IMR-90 (cell line): ENCODE results near the gene LEKR1. TPM values are rescaled to one million over a fixed set of nuclear protein-coding genes. Genes with fewer than 3 reads are reported as not detected.
A peak's percentile ranks its signal among the peaks of the same experiment; 100 is the strongest.

ENCODE experiments used
- ATAC-seq: fragments of 200-7000 bp; cut with Tn5 transposase; 2 replicates; pipeline ENCODE4 v1.9.1; 2020; ENCODE audit warnings: low read depth, mild to moderate bottlenecking, moderate library complexity
- BruUV-seq: library from RNA; stranded (reverse); fragments of 400-500 nt; replicated peaks from 2 replicates; lab custom pipeline; 2021; lab: Mats Ljungman, UMichigan
- CTCF ChIA-PET: fragments of 300-600 bp; formaldehyde crosslinking; extraction: SDS; loops from one replicate; lab custom pipeline; 2021; ENCODE audit warnings: antibody characterized with exemption; lab: Yijun Ruan, JAX
- POLR2A ChIA-PET: fragments of 300-600 bp; sonication (Branson Sonifier 250); formaldehyde crosslinking; loops from one replicate; lab custom pipeline; 2022; ENCODE audit warnings: antibody characterized with exemption; ENCODE audit not compliant: unreplicated experiment; lab: Charles Lee
- DNase-seq: peaks from one replicate; pipeline ENCODE4 v3.0.0; 2013
- H2AFZ ChIP-seq: replicated peaks from 2 replicates; pipeline ENCODE3; 2013; ENCODE audit warnings: low read length, mild to moderate bottlenecking; ENCODE audit not compliant: poor library complexity
- H2AK5ac ChIP-seq: 2 replicates; pipeline ENCODE4 v1.6.1; 2013; ENCODE audit warnings: low read depth, low read length, inconsistent platforms
- H2AK9ac ChIP-seq: replicated peaks from 2 replicates; pipeline ENCODE3; 2013; ENCODE audit warnings: mild to moderate bottlenecking, low read depth, low read length, moderate library complexity; ENCODE audit not compliant: poor library complexity
- H2BK120ac ChIP-seq: 2 replicates; pipeline ENCODE4 v1.6.1; 2013; ENCODE audit warnings: low read depth, low read length, inconsistent platforms
- H2BK15ac ChIP-seq: 3 replicates; pipeline ENCODE4 v1.6.1; 2013; ENCODE audit warnings: low read depth, low read length, inconsistent platforms
- H2BK20ac ChIP-seq: 2 replicates; pipeline ENCODE4 v1.6.1; 2013; ENCODE audit warnings: low read depth, mild to moderate bottlenecking, inconsistent platforms, low read length, moderate library complexity
- H2BK5ac ChIP-seq: 2 replicates; pipeline ENCODE4 v1.6.1; 2013; ENCODE audit warnings: mild to moderate bottlenecking, low read depth, low read length, inconsistent platforms; ENCODE audit not compliant: poor library complexity, severe bottlenecking
- H3K14ac ChIP-seq: replicated peaks from 2 replicates; pipeline ENCODE4 v1.6.1; 2013; ENCODE audit warnings: low read depth, low read length, inconsistent platforms
- H3K18ac ChIP-seq: 2 replicates; pipeline ENCODE4 v1.6.1; 2013; ENCODE audit warnings: low read depth, low read length, control low read depth
- H3K23ac ChIP-seq: 2 replicates; pipeline ENCODE4 v1.6.1; 2013; ENCODE audit warnings: low read depth, low read length, inconsistent platforms
- H3K27ac ChIP-seq: 2 replicates; pipeline ENCODE4 v1.5.1; 2013; ENCODE audit warnings: mild to moderate bottlenecking, control low read depth, low read length; ENCODE audit not compliant: insufficient read depth
- H3K27me3 ChIP-seq: 2 replicates; pipeline ENCODE4 v1.6.1; 2013; ENCODE audit warnings: low read length; ENCODE audit not compliant: control insufficient read depth, insufficient read depth
- H3K36me3 ChIP-seq: 2 replicates; pipeline ENCODE4 v1.6.1; 2013; ENCODE audit warnings: low read length, mixed read lengths; ENCODE audit not compliant: control insufficient read depth, insufficient read depth
- H3K4ac ChIP-seq: 2 replicates; pipeline ENCODE4 v1.6.1; 2013; ENCODE audit warnings: low read depth, low read length, inconsistent platforms
- H3K4me1 ChIP-seq: 2 replicates; pipeline ENCODE4 v1.6.1; 2013; ENCODE audit warnings: low read length, mixed read lengths; ENCODE audit not compliant: control insufficient read depth, insufficient read depth
- H3K4me2 ChIP-seq: 2 replicates; pipeline ENCODE4 v1.6.1; 2013; ENCODE audit warnings: low read depth, mild to moderate bottlenecking, control low read depth, low read length, moderate library complexity
- H3K4me3 ChIP-seq: 2 replicates; pipeline ENCODE4 v1.5.1; 2013; ENCODE audit warnings: low read depth, mild to moderate bottlenecking, control low read depth, low read length, moderate library complexity; ENCODE audit not compliant: insufficient read depth
- H3K56ac ChIP-seq: 2 replicates; pipeline ENCODE4 v1.6.1; 2013; ENCODE audit warnings: low read length, inconsistent platforms; ENCODE audit not compliant: insufficient read depth; ENCODE audit errors: extremely low read depth
- H3K79me1 ChIP-seq, 2 experiments: 2 replicates each; pipeline ENCODE4 v1.6.1; 2013; ENCODE audit warnings: low read length in 2 of 2, inconsistent platforms in 1 of 2, low read depth in 1 of 2
- H3K9ac ChIP-seq: 2 replicates; pipeline ENCODE4 v1.6.1; 2013; ENCODE audit warnings: low read depth, low read length, control low read depth
- H3K9me1 ChIP-seq: 2 replicates; pipeline ENCODE4 v1.6.1; 2013; ENCODE audit warnings: low read length, inconsistent platforms; ENCODE audit not compliant: insufficient read depth
- H3K9me3 ChIP-seq: 2 replicates; pipeline ENCODE4 v1.6.1; 2013; ENCODE audit warnings: low read length; ENCODE audit not compliant: control insufficient read depth, insufficient read depth
- H4K20me1 ChIP-seq: 2 replicates; pipeline ENCODE4 v1.6.1; 2013; ENCODE audit warnings: low read length, inconsistent platforms; ENCODE audit not compliant: insufficient read depth
- H4K5ac ChIP-seq: 2 replicates; pipeline ENCODE4 v1.6.1; 2013; ENCODE audit warnings: mild to moderate bottlenecking, low read depth, low read length, control low read depth
- H4K8ac ChIP-seq, 2 experiments: 2 replicates each; pipeline ENCODE4 v1.6.1; 2013; ENCODE audit warnings: low read depth in 2 of 2, low read length in 2 of 2, control low read depth in 1 of 2, inconsistent platforms in 1 of 2
- H4K91ac ChIP-seq: 2 replicates; pipeline ENCODE4 v1.6.1; 2013; ENCODE audit warnings: low read depth, low read length, inconsistent platforms; ENCODE audit not compliant: insufficient read depth
- CHD1 ChIP-seq: IDR thresholded peaks from 2 replicates; pipeline ENCODE4 v1.6.1; 2012; ENCODE audit warnings: low read depth, low read length, improper control_type of control experiment
- MAFK ChIP-seq: IDR thresholded peaks from 2 replicates; pipeline ENCODE4 v1.6.1; 2012; ENCODE audit warnings: low read depth, low read length, improper control_type of control experiment
- RFX5 ChIP-seq: IDR thresholded peaks from 2 replicates; pipeline ENCODE4 v1.8.0; 2012; ENCODE audit warnings: low read depth, mild to moderate bottlenecking, low read length, moderate library complexity
- WGBS, 2 experiments: methylation state at CpG; one replicate each; pipeline versions ENCODE4 v1.1.5 to v1.1.7; 2013; ENCODE audit warnings: missing lambda C conversion rate in 2 of 2; ENCODE audit not compliant: insufficient read length in 1 of 2; ENCODE audit errors: extremely low coverage in 2 of 2; 5-methylcytosine and 5-hydroxymethylcytosine counted together
- dilution Hi-C: fragments of 300-500 bp; cut with HindIII; formaldehyde crosslinking; loops from one replicate; pipeline ENCODE4 v1.14.3; 2018; ENCODE audit warnings: low sequenced_read_pairs; ENCODE audit not compliant: unreplicated experiment
- in situ Hi-C: fragments of 300-500 bp; cut with MboI; formaldehyde crosslinking; loops from 3 replicates; pipeline ENCODE4 v1.14.3; 2019; ENCODE audit warnings: low sequenced_read_pairs, inconsistent platforms, mixed read lengths
- intact Hi-C: fragments of 100-400 bp; cut with micrococcal nuclease; formaldehyde crosslinking; loops from 2 replicates; pipeline ENCODE4 v1.10.0; 2022
- polyA plus RNA-seq, 3 experiments: library from polyadenylated mRNA; depleted of rRNA; stranded (reverse); fragments of >200 nt; gene quantifications; 2 replicates each; pipeline ENCODE4 v1.2.3, GENCODE V29; 2012; ENCODE audit warnings: low replicate concordance in 1 of 3
- total RNA-seq: library from RNA; depleted of rRNA; stranded (reverse); fragments of >200 nt; gene quantifications from 2 replicates; pipeline ENCODE4 v1.2.3, GENCODE V29; 2012

Gene LEKR1
- total and polyA plus RNA-seq, 2 of the 4 experiments (the other 2 are of a cell fraction), result 0.19 to 0.36 TPM

DNA sequence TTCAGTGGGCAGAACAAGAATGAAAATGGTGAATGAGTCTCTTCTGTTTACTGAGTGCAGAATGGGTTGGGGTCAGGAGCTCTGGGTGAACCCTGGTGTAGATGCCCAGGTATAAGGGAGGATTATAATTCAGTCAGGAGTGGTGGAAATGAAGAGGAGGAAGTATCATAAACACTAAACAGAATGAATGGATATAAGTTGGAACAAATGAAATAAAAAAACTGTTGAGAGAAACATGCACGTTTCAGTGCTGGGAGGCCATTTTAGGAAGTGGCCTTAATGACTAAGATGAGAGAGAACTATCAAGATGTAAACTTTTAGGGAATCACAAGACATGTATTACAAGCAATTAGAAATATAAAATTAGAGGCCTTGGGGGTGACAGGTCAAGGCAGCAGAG lies 32.8 kb upstream of the LEKR1 start:
- Histone ChIP-seq H3K9ac (no peak overlapping the region), H3K18ac (peak overlapping the region; percentile 24; the same call in 1 of the 2 replicates), H3K79me1 (peaks cover 0 to 5% of the 10 kb centered on the region in 2 experiments; a peak in 2 of 4 replicates), H3K9me1 (peaks cover 7% of the 10 kb centered on the region; the same call in 1 of the 2 replicates), H3K9me3 (no peaks in the 10 kb centered on the region), H4K5ac (peak overlapping the region; percentile 38; the same call in 1 of the 2 replicates), H3K4ac (peak overlapping the region; percentile 51), H3K4me2 (no peak overlapping the region), H3K27ac (no peak overlapping the region), H2BK5ac (peak overlapping the region; percentile 74), H3K4me3 (no peak overlapping the region), H2AK5ac (no peak overlapping the region), H2AFZ (no peak overlapping the region), H3K14ac (no peak overlapping the region), H4K20me1 (no peaks in the 10 kb centered on the region), H2BK120ac (peak overlapping the region; percentile 63; the same call in 1 of the 2 replicates), H4K8ac (peak overlapping the region; percentile 25 to 52; a peak in 3 of 4 replicates), H3K27me3 (no peaks in the 10 kb centered on the region), H3K23ac (no peak overlapping the region), H3K36me3 (no peaks in the 10 kb centered on the region), H3K56ac (no peak overlapping the region), H2BK15ac (0 out of 3 replicates have a peak overlapping the region, but pooled peaks have one; percentile 7), H2BK20ac (peak overlapping the region; percentile 41; the same call in 1 of the 2 replicates), H3K4me1 (peaks cover 10% of the 10 kb centered on the region), H2AK9ac (no peak overlapping the region), H4K91ac (0 out of 2 replicates have a peak overlapping the region, but pooled peaks have one; percentile 19)
- BruUV-seq, result no TSS peak
- intact Hi-C loops (no loop called here), dilution Hi-C loops (no loop called here), in situ Hi-C loops (no loop called here)
- WGBS, 2 experiments, result no CpG with 5 or more reads among the region's 1 CpG
- ChIA-PET POLR2A (no interaction called here), CTCF (interaction anchor here (1.0 to 1.4 kb wide), 2 partner anchors 14 to 24 kb away, joined by 3 to 4 read pairs; no protein-coding TSS in a partner anchor)
- ATAC-seq (no peak), DNase-seq (no peak)
- TF ChIP-seq CHD1 (no peak), MAFK (no peak), RFX5 (no peak)
